GM21825 (cell line): ENCODE data around the gene TBXA2R.
"Not testable (repeated sequence)": the region's sequence is repeated elsewhere in the genome, so short reads cannot be mapped to it uniquely, and the experiment has no call there.

ENCODE experiments used
- ATAC-seq: cut with Tn5 transposase; IDR thresholded peaks from one replicate; pipeline ENCODE4 v1.9.1; 2021; ENCODE audit warnings: mild to moderate bottlenecking, moderate library complexity; ENCODE audit not compliant: unreplicated experiment

TBXA2R gene

GRCh38 chr19:3641515-3642269 lies 35.0 kb upstream of the TBXA2R start:
- no peak for ATAC-seq

GRCh38 chr19:3639479-3639878 lies 32.8 kb upstream of the TBXA2R start:
- no peak for ATAC-seq

GRCh38 chr19:3638208-3639193 lies 31.8 kb upstream of the TBXA2R start:
- ATAC-seq = no peak

GRCh38 chr19:3637621-3638020 lies 30.9 kb upstream of the TBXA2R start:
- no peak for ATAC-seq

DNA sequence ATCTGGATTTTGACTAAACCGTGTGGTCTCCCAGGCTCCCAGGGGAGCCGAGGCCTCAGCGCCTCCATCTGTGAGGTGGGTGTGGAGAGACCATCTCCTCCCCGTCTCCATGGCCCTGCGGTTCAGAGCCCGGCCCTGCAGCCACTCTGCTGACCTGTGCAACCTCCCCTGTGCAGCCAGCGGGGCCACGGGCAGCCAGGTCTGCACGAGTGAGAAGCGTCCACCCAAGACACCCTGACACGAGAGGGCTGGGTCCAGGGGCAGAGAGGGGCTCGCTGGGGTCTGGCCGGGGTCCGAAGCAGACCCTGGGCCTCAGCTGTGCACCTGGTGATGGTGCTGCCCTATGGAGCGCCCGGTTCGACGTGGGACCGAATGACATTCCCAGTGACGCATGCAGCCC lies 30.3 kb upstream of the TBXA2R start:
- ATAC-seq = no peak

DNA sequence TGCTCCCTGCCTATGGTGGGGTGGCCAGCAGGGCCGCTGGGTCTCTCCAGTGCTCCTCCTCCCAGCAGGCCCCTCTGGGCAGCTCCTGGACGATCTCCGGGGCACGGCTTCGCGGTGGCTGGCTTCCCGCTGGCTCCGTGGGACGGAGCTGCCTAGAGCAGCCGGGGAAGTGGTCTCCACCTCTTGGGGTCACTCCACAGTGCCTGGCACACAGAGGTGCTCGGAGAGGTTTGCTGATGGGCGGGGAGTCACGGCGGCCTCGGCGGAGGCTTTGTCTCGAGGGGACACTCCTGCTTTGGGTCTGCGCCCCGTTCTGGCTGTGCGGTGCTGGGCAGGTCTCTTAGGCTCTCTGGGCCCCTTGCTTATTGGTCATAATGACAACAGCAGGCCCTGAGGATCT lies 29.8 kb upstream of the TBXA2R start:
- no peak for ATAC-seq

DNA sequence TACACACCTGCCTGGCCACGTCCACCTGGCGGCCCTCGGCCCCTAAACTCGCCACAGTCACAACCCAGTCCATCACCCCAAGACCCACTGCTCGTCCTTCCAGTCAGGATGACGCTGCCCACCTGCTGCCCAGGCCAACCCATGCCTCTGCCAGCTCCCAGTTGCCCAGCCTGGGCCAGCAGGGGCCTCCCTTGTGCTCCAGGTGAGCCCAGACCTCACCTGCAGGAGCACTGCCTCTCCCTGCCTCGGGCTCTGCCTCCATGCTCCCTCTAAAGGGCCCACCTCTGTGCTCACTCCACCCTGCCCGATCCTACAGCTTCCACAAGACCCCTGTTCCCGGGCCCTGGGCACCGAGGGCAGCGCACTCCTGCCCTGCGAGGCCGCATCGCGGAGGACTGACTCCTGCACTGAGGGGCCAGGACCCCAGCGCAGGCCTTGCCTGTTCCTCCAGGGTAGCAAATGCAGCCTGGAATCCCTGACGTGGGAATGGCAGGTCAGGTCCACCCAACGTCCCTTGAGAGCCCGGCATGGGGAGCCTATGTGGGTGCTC lies 27.9 kb upstream of the TBXA2R start:
- ATAC-seq = no peak

GRCh38 chr19:3633559-3633988 lies 26.9 kb upstream of the TBXA2R start:
- ATAC-seq = no peak

GRCh38 chr19:3632739-3633558 lies 26.3 kb upstream of the TBXA2R start:
- no peak for ATAC-seq

GRCh38 chr19:3632098-3632497 lies 25.4 kb upstream of the TBXA2R start:
- ATAC-seq = no peak

GRCh38 chr19:3631053-3631861 lies 24.6 kb upstream of the TBXA2R start:
- ATAC-seq = no peak

DNA sequence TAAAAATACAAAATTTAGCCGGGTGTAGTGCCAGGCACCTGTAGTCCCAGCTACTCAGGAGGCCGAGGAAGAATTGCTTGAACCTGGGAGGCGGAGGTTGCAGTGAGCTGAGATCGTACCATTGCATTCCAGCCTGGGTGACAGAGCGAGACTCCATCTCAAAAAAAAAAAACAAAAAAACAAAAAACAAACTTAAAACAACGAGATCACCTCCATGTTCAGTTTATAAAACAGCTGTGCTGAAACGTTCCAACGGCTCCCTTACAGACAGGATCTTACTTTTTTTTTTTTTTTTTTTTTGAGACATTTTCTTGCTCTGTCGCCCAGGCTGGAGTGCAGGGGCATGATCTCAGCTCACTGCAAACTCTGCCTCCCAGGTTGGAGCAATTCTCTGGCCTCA lies 22.1 kb upstream of the TBXA2R start:
- not testable (repeated sequence) for ATAC-seq

DNA sequence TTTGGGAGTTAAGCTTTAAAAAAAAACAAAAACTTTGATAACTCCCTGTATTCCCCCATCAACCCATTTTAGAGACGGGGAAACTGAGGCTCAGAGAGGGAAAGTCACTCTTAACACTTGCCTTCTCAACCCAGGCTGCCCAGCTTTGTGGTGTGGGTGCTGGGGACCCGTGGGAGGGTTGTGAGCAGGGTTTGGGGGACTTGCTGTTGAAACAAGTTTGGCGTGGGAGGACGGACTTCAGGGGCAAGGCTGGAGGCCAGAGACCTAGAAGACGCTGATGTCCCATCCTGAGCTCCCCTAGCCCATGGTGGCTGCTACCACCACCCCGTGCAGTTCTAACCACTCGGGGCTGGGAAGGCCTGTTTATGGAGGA lies 20.7 kb upstream of the TBXA2R start:
- no peak for ATAC-seq

DNA sequence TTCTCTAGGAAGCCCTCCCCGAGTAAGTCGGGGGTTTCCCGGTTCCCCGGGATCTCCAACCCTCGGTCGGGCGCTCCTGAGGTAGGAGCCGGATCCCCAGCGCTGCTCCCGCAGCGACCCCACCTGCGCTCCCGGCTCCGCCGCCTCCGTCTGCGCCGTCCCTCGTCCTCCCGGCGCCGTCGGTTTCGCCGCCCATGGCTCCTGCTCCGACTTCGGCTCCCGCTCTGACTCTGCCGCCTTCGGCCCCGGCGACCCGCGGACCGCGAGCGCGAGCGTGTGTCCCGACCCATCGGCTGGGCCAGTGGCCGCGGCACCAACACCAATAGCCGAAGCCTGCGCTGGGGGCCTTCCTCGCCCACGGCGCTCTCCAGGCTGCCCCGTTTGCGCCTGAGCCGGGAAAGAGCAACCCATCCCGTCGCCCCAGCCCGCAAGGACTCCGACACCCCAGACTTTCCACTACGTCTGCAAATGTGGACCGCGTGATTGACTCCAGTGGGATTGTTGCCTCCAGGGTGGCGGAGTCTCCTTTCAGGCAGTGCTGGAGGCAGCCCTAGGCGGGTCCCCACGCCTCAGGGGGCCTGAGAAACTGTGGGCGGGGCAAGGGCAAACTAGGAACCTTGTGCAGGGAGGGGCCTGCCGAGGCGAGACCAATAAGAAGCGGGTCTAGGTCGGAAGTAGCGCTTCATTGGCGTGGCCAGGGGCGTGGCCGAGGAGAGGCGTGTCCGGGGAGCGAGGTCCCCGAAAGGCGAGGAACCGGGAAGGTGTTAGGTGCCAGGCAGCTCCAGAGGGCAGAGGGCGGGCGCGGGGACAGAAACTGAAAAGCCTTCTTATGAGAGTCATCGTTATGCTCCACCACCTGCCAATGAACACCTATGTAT lies 20.0 kb upstream of the TBXA2R start, which contains the start of gene CACTIN:
TSS of gene CACTIN (minus strand) at position 318 of the 878 bp plus-strand sequence. CDS start at position 290, 28 bp downstream.
- peak; percentile 79 for ATAC-seq

DNA sequence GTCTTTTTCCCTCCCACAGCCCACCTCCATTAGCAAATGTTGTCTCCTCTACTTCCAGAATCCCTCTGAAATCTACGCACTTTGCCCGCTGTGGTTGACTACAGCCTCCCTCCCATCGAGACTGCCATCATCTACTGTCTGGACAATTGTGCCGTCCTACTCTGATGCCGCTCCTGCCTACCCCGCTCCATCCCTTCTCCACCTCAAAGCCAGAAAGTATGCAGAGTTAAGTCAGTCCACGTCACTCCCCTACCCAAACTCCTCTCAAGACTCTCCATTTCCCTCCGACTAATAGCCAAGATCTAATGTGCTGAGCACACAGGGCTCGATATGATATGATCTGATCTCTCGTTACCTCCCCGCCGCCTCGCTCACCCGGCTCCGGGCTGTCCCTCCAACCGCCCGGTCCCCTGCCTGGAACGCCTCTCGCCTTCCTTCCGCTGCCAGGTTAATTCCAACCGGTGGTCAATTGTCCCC lies 19.4 kb upstream of the TBXA2R start:
- ATAC-seq = peak; percentile 5

GRCh38 chr19:3623716-3624115 lies 17.0 kb upstream of the TBXA2R start:
- ATAC-seq = no peak

DNA sequence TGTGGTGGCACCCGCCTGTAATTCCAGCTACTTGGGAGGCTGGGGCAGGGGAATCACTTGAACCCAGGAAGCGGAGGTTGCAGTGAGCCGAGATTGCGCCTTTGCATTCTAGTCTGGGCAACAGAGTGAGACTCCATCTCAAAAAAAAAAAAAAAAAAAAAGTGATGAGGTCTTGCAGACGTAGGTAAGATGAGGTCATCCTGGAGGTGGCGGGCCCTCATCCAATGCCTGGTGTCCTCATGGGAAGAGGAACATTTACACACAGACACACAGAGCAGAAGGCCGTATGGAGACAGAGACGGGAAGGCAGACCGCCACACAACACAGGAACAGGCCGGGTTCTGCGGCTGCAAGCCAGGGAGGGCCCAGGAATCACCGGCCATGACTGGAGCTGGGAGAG lies 15.5 kb upstream of the TBXA2R start:
- no peak for ATAC-seq

- no peak for ATAC-seq
These were observed 15.0 kb upstream of the TBXA2R start for GRCh38 chr19:3621689-3622088.
